CD4-positive, alpha-beta T cell (primary cell): Measurements from ENCODE around the gene PDLIM4. TPM values are rescaled to one million over a fixed set of nuclear protein-coding genes. Genes with fewer than 3 reads are reported as not detected.

Source experiments
- ATAC-seq: fragments of 200-7000 bp; cut with Tn5 transposase; one replicate; pipeline ENCODE4 v1.10.0; 2022; ENCODE audit warnings: mild to moderate bottlenecking; ENCODE audit not compliant: poor library complexity
- CTCF ChIA-PET: fragments of 350-600 bp; sonication (Branson Sonifier 250); formaldehyde crosslinking; loops from one replicate; lab custom pipeline; 2021; ENCODE audit warnings: antibody characterized with exemption, inconsistent platforms; lab: Charles Lee
- POLR2A ChIA-PET: fragments of 350-600 bp; sonication (Branson Sonifier 250); formaldehyde crosslinking; loops from one replicate; lab custom pipeline; 2021; ENCODE audit warnings: antibody characterized with exemption, inconsistent platforms; lab: Charles Lee
- DNase-seq, 14 experiments: peaks; one replicate each; pipeline ENCODE4 v3.0.0-alpha.2; 2013 to 2020; ENCODE audit warnings: mixed read lengths in 2 of 14
- H3K27ac ChIP-seq, 2 donors: one replicate each; pipeline versions ENCODE4 v1.5.1 to v1.7.0; 2013; ENCODE audit warnings: low read length in 2 of 2, low read depth in 1 of 2, mild to moderate bottlenecking in 1 of 2
- H3K27me3 ChIP-seq, 2 experiments: 1 replicate in 1 of 2; 2 replicates in 1 of 2; pipeline versions ENCODE4 v1.6.1 to v1.7.0; 2013; ENCODE audit warnings: low read length in 2 of 2, control low read depth in 1 of 2, mild to moderate bottlenecking in 1 of 2, moderate library complexity in 1 of 2; ENCODE audit not compliant: insufficient read depth in 2 of 2, control insufficient read depth in 1 of 2
- H3K36me3 ChIP-seq: one replicate; pipeline ENCODE4 v1.6.1; 2013; ENCODE audit warnings: low read length, control low read depth; ENCODE audit not compliant: insufficient read depth
- H3K4me1 ChIP-seq: one replicate; pipeline ENCODE4 v1.6.1; 2013; ENCODE audit warnings: low read length, control low read depth; ENCODE audit not compliant: insufficient read depth
- H3K4me3 ChIP-seq: one replicate; pipeline ENCODE4 v1.5.1; 2013; ENCODE audit warnings: mild to moderate bottlenecking, low read length, moderate library complexity
- H3K9me3 ChIP-seq, 2 experiments: 1 replicate in 1 of 2; 2 replicates in 1 of 2; pipeline versions ENCODE4 v1.6.1 to v1.7.0; 2013; ENCODE audit warnings: low read length in 2 of 2, mild to moderate bottlenecking in 2 of 2, control low read depth in 1 of 2, moderate library complexity in 1 of 2; ENCODE audit not compliant: control insufficient read depth in 1 of 2, insufficient read depth in 1 of 2
- H3K27ac Mint-ChIP-seq: one replicate; pipeline ENCODE4 v1.8.0; 2020; ENCODE audit warnings: mixed read lengths
- H3K27me3 Mint-ChIP-seq: one replicate; pipeline ENCODE4 v1.8.0; 2021; ENCODE audit warnings: mixed read lengths
- H3K36me3 Mint-ChIP-seq: one replicate; pipeline ENCODE4 v1.8.0; 2021; ENCODE audit warnings: low read depth, mixed read lengths
- H3K4me1 Mint-ChIP-seq: one replicate; pipeline ENCODE4 v1.8.0; 2021; ENCODE audit warnings: low read depth, mixed read lengths
- H3K4me3 Mint-ChIP-seq: one replicate; pipeline ENCODE4 v1.8.0; 2020; ENCODE audit warnings: mild to moderate bottlenecking, mixed read lengths
- H3K9me3 Mint-ChIP-seq: one replicate; pipeline ENCODE4 v1.8.0; 2020; ENCODE audit warnings: mixed read lengths
- intact Hi-C, 2 experiments: fragments of 100-400 bp; cut with DNase I in 1 of 2; cut with micrococcal nuclease in 1 of 2; formaldehyde crosslinking; loops; one replicate each; pipeline versions ENCODE4 v1.15.1 to v1.9.0; 2023 to 2025; cut with DNase I, micrococcal nuclease
- total RNA-seq, 174 experiments: library from RNA in 2 of 174; stranded (reverse) in 2 of 174; gene quantifications; one replicate each; pipeline ENCODE4 v1.2.3 and lab custom pipeline; 2021 to 2026
- TF ChIP-seq, protein P1 (sequence below): fragments of 200-600 bp; IDR thresholded peaks from one replicate; pipeline ENCODE4 v1.8.0; 2022; ENCODE audit warnings: antibody characterized with exemption, mild to moderate bottlenecking

The PDLIM4 gene
- total RNA-seq, 2 experiments from 2014 or later, result not detected

DNA sequence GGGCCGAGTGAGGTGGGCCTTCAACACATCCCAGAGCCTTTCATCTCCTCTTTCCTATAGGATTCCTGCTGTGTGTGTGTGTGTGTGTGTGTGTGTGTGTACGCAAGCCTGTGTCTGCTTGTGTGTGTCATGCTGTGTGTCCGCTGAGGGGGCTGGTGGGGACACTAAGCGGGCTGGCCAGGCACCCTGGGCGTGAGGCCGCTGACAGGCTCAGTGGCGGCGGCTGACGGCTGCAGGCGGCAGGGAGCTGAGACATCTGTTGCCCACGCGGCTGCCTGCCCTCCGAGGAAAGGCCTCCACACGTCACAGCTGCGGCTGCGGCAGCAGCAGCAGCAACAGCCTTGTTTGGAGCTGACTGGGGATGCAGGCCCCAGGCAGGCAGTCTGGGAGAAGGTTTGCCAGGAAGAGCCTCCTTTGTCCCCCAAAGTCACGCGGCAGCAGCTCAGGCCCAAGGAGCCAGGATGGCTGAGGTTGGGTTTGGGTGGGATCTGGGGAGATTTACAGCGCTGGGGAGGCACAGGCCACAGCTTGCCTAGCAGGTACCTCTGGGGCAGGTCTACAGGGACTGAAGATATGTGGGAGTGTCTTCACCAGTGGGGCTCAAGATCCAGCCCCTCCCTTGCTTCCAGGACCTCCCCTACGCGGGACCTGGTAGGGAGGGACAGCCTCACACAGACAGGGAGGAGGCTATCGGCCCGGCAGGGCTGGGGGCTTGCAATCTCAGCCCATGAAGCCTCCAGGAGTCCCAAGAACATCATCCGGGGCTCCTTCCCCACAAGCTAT, 1.8 kb downstream of the PDLIM4 start:
- CTCF ChIA-PET, result no interaction called here
- Histone ChIP-seq H3K36me3 (no peaks in the 10 kb centered on the region), H3K27me3 (peaks cover 19 to 26% of the 10 kb centered on the region in 2 experiments), H3K27ac (no peak overlapping the region), H3K9me3 (peaks cover 0 to 7% of the 10 kb centered on the region in 2 experiments), H3K4me1 (peaks cover 4% of the 10 kb centered on the region), H3K4me3 (no peak overlapping the region)
- H3K27me3 Mint-ChIP-seq, result peaks cover 26% of the 10 kb centered on the region
- DNase-seq (no peak), ATAC-seq (no peak)
- H3K9me3 Mint-ChIP-seq, result no peaks in the 10 kb centered on the region
- no peak overlapping the region for H3K27ac Mint-ChIP-seq
- peaks cover 4% of the 10 kb centered on the region for H3K4me1 Mint-ChIP-seq
- no peaks in the 10 kb centered on the region for H3K36me3 Mint-ChIP-seq
- TF ChIP-seq, protein P1, sequence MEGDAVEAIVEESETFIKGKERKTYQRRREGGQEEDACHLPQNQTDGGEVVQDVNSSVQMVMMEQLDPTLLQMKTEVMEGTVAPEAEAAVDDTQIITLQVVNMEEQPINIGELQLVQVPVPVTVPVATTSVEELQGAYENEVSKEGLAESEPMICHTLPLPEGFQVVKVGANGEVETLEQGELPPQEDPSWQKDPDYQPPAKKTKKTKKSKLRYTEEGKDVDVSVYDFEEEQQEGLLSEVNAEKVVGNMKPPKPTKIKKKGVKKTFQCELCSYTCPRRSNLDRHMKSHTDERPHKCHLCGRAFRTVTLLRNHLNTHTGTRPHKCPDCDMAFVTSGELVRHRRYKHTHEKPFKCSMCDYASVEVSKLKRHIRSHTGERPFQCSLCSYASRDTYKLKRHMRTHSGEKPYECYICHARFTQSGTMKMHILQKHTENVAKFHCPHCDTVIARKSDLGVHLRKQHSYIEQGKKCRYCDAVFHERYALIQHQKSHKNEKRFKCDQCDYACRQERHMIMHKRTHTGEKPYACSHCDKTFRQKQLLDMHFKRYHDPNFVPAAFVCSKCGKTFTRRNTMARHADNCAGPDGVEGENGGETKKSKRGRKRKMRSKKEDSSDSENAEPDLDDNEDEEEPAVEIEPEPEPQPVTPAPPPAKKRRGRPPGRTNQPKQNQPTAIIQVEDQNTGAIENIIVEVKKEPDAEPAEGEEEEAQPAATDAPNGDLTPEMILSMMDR, result no peak
- POLR2A ChIA-PET, result no interaction called here
- intact Hi-C loops, result no loop called here
- H3K4me3 Mint-ChIP-seq, result no peak overlapping the region

DNA sequence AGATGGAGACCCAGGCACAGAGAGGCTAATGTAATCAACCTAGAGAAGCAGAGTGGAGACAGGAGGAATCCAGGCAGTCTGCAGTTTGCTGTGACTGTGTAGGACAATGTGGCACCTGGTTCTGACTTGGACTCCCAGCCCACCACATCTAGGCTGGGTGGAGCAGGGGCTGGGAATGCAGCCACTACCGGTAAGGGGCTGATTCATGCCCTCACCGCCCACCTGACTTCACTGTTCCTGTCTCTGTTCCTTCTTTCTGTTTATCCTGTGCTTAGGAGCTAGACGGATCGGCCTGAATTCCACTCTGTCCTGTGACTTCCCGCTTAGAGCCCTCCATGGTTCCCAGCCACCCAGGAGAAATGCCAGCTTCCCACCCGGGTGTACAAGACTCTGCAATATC, 2.6 kb downstream of the PDLIM4 start:
- TF ChIP-seq, protein P1, result no peak
- Mint-ChIP-seq H3K27me3 (peaks cover 23% of the 10 kb centered on the region), H3K9me3 (no peaks in the 10 kb centered on the region), H3K4me1 (peaks cover 4% of the 10 kb centered on the region), H3K36me3 (no peaks in the 10 kb centered on the region), H3K4me3 (no peak overlapping the region), H3K27ac (no peak overlapping the region)
- DNase-seq (no peak), ATAC-seq (no peak)
- peaks cover 19 to 26% of the 10 kb centered on the region in 2 experiments for H3K27me3 ChIP-seq
- H3K9me3 ChIP-seq, result peaks cover 0 to 7% of the 10 kb centered on the region in 2 experiments
- no peaks in the 10 kb centered on the region for H3K36me3 ChIP-seq
- POLR2A ChIA-PET, result no interaction called here
- intact Hi-C loops, result no loop called here
- H3K4me3 ChIP-seq, result no peak overlapping the region
- CTCF ChIA-PET, result no interaction called here
- H3K4me1 ChIP-seq, result peaks cover 4% of the 10 kb centered on the region
- H3K27ac ChIP-seq, result no peak overlapping the region

DNA sequence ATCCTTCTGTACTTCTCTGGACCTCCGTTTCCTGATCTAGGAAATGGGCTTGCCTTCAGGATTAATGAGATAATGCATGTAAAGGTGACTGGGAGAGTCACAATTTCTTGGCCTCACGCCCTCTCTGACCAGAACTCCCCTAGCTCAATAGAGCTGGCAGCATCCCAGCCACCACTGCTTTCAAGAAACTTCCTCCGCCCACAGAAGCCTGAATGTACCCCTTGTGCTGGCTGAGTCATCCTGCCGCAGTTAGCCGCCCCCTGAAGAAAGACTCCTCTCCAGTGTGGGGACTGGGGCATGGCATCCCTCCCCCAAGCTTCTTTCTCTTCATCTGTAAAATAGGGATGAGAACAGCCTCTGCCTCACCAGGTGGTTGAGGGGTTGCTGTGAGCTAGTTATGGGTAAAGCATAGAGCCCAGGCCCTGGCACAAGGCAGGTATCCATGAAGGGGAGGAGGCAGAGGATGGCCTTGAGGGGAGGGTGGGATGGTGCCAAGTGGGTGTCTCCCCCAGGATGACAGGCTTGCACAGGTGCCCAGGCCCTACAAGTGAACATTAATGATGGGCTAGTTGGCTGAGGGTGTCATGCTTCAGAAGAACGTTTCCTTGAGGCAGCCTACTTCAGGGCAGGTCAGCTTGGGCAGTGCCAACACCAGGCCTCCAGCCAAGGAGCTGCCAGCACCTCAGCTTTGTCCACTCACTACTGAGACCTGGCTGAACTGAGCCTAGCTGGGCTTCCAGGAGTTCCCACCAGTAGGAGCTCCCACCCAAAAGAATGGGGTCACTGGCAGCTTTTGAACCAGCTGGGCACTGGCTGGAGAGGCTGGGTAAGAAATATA, 3.4 kb downstream of the PDLIM4 start:
- POLR2A ChIA-PET, result no interaction called here
- no peak for ATAC-seq
- DNase-seq, result no peak
- Mint-ChIP-seq H3K36me3 (no peaks in the 10 kb centered on the region), H3K9me3 (no peaks in the 10 kb centered on the region), H3K27ac (no peak overlapping the region), H3K27me3 (peaks cover 14% of the 10 kb centered on the region), H3K4me1 (peaks cover 4% of the 10 kb centered on the region), H3K4me3 (no peak overlapping the region)
- Histone ChIP-seq H3K9me3 (peaks cover 0 to 7% of the 10 kb centered on the region in 2 experiments), H3K36me3 (no peaks in the 10 kb centered on the region), H3K27me3 (peaks cover 19 to 22% of the 10 kb centered on the region in 2 experiments), H3K4me3 (no peak overlapping the region), H3K27ac (no peak overlapping the region), H3K4me1 (peaks cover 4% of the 10 kb centered on the region)
- CTCF ChIA-PET, result no interaction called here
- intact Hi-C loops, result no loop called here
- TF ChIP-seq, protein P1, result no peak
